MV-4-11 (cell line): Measurements from ENCODE around the gene ZNF726.
"Not testable (repeated sequence)": the region's sequence is repeated elsewhere in the genome, so short reads cannot be mapped to it uniquely, and the experiment has no call there.

Source experiments
- DNase-seq: peaks from one replicate; lab custom pipeline; 2025; lab: John Stamatoyannopoulos, UW

The ZNF726 gene

GRCh38 chr19:23914402-23915286 is at the start of gene ZNF726:
Gene ZNF726 (plus strand): TSS chr19:23914886. CDS start chr19:23914995, 109 bp downstream.
- peak; percentile 97 for DNase-seq

GRCh38 chr19:23867895-23868294 is 46.8 kb upstream of the ZNF726 start:
- no peak for DNase-seq

- DNase-seq: no peak
Observed at GRCh38 chr19:23868630-23869029, 46.1 kb upstream of the ZNF726 start.

- DNase-seq: no peak
Observed at GRCh38 chr19:23872282-23872919, 42.3 kb upstream of the ZNF726 start.

GRCh38 chr19:23876261-23876660 is 38.4 kb upstream of the ZNF726 start:
- no peak for DNase-seq

- DNase-seq: not testable (repeated sequence)
Observed at GRCh38 chr19:23876756-23877155, 37.9 kb upstream of the ZNF726 start.

- no peak for DNase-seq
Observed at GRCh38 chr19:23882493-23882892, 32.2 kb upstream of the ZNF726 start.

GRCh38 chr19:23884363-23884762 is 30.3 kb upstream of the ZNF726 start:
- DNase-seq: no peak

- DNase-seq: no peak
Observed at GRCh38 chr19:23887642-23888041, 27.0 kb upstream of the ZNF726 start.

GRCh38 chr19:23896096-23896495 is 18.6 kb upstream of the ZNF726 start:
- DNase-seq: not testable (repeated sequence)

- no peak for DNase-seq
Observed at GRCh38 chr19:23896912-23897311, 17.8 kb upstream of the ZNF726 start.

- DNase-seq: no peak
Observed at GRCh38 chr19:23901360-23901759, 13.3 kb upstream of the ZNF726 start.

GRCh38 chr19:23904406-23904805 is 10.3 kb upstream of the ZNF726 start:
- no peak for DNase-seq

GRCh38 chr19:23905771-23906170 is 8.9 kb upstream of the ZNF726 start:
- DNase-seq: no peak

GRCh38 chr19:23906835-23907234 is 7.9 kb upstream of the ZNF726 start:
- no peak for DNase-seq

GRCh38 chr19:23908165-23908564 is 6.5 kb upstream of the ZNF726 start:
- no peak for DNase-seq

GRCh38 chr19:23909222-23909621 is 5.5 kb upstream of the ZNF726 start:
- DNase-seq: no peak

- no peak for DNase-seq
Observed at GRCh38 chr19:23913931-23914330, 755 bp upstream of the ZNF726 start.

GRCh38 chr19:23916991-23917390 is 2.3 kb downstream of the ZNF726 start:
- no peak for DNase-seq

GRCh38 chr19:23917856-23918255 is 3.2 kb downstream of the ZNF726 start:
- DNase-seq: no peak

- DNase-seq: no peak
Observed at GRCh38 chr19:23925285-23925684, 10.6 kb downstream of the ZNF726 start.

- DNase-seq: no peak
Observed at GRCh38 chr19:23932878-23933277, 18.2 kb downstream of the ZNF726 start.

GRCh38 chr19:23937031-23937430 is 22.3 kb downstream of the ZNF726 start:
- not testable (repeated sequence) for DNase-seq
